Stimulated activated CD4-positive, alpha-beta T cell treated with anti-CD3 and anti-CD28 coated beads, TNF-alpha, amount 100 ng/mL, for 1 hour (primary cell): ENCODE results near the gene AIFM3.
"Not testable (repeated sequence)": the region's sequence is repeated elsewhere in the genome, so short reads cannot be mapped to it uniquely, and the experiment has no call there.

Source experiments
- DNase-seq, 3 donors: peaks; one replicate each; pipeline ENCODE4 v3.0.0-alpha.2; 2020; ENCODE audit warnings: low read depth in 3 of 3, low spot score in 1 of 3

The AIFM3 gene

DNA sequence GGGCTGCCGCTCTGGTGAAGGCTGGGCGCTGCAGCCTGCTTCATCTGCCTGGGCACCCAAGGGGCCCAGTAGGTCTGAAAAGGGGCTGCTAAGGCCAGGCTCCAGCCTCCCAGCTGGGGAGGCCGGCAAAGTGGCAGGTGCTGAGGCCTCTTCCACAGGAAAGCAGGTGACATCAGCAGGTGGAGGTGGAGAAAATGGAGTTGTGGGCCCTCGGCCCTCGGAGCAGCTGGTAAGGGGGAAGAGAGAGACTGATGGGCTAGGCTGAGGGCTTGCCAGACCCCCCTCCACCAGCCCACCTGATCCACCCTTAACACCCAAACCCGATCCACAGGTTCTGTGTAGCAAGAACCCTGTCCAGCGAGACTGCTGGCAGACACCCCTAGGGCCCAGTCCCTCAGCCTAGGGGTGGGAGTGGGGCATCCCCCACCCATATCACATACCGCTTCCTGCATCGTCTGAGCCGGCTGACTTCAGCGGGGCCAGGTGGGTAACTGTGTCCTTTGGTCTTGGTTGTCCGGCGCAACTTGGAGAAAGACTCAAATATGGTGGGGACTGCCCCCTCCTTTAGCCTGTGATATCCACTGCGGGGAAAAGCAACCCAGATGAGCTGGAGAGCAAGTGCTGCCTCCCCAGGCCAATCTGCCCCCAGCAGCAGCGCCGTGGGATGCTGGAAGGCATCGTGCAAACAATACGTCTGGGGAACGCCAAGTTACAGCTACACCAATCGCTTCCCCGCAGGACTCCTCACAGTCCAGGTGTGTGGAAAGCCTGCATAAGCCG lies 33.3 kb downstream of the AIFM3 start:
- DNase-seq = no peak

DNA sequence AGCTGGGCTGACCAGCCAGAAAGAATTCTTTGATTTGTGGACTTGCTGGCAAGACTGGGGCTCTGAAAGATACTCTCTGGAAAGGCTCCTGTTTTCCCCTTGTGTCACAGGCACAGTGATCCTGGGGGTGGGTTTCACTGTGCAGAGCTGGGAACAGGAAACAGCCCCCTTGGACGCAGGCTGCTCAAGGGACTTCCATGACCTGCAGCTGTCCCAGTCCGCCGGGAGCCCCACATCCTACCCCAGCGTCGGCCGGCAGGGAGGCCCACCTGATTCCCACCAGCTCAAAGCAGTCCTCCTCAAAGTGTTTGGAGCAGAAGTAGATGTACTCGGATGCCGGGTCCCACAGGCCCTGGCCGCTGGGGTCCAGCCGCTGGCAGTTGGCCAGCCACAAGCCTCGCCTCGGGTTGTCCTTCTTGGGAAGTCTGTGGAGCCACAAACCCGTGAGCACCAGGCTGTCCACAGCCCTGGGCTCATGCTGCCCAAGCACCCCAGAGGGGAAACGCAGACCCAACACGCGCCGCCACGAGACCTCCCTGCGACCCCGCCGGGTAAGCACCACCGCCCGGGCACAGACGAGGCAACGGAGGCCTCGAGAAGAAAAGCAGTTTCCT lies 34.0 kb downstream of the AIFM3 start:
- DNase-seq = no peak

DNA sequence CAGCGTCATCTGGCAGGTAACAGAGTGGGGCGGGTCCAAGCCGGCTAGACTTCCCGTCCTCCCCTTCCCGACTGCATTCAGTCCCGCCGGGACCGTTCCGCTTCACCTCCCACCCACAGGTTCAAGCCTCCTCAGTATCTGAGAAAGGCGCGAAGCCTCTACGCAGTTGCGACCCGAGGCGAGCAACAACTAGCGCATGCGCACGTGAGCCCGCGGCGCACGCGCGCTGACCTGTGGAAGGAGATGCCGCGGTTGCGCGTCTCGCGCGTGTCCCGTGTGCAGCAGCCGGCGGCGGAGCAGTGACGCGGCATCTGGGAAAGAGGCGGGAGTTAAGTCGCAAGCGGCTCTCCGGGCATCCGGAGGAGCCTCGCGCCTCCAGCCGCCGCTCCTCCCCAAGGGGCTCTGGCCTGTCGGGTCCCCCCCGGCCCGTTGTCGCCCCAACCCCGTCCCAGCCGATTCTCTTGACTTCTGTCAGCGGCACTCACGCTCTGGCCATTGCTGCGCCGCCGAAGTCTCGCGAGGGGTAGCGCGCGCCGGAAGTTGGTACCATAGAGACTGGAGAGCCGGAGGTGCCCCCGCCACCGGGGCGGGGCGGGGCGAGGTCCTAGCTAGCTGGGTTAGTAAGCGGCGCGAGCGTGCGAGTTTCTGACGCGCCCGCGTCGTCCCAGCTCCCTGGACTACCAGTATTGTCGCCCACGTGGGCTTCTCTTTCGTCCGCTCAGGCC lies 34.7 kb downstream of the AIFM3 start, which contains the start of gene THAP7:
THAP7 (minus strand) TSS at position 518 of the 725 bp plus-strand sequence; CDS start at position 311, 207 bp downstream.
- DNase-seq = peak; percentile 90 to 91 (median 91)

DNA sequence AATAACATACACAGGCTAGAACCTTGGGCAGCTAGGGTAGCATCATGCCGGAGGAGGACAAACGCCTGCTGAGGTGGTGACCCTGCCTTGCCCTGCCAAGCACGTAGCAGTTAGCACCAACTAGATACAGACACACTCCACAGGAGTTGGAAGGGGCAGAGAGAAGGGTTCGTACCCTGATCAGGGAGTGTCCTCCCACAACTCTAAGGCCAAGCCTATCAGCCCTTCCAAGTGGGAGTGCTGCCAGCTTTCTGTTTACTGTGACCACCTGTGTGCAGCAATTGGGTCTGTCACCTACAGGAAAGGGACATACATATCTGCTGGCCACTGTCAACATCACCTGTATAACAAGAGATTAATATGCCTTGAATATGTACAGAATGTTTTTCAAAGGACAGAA lies 36.7 kb downstream of the AIFM3 start:
- no peak for DNase-seq

GRCh38 chr22:21009208-21009607 lies 42.2 kb downstream of the AIFM3 start:
- not testable (repeated sequence) for DNase-seq

- DNase-seq = no peak
Observed at GRCh38 chr22:21009638-21010425, 42.8 kb downstream of the AIFM3 start.

- no peak for DNase-seq
Observed at GRCh38 chr22:21010426-21011113, 43.5 kb downstream of the AIFM3 start.

DNA sequence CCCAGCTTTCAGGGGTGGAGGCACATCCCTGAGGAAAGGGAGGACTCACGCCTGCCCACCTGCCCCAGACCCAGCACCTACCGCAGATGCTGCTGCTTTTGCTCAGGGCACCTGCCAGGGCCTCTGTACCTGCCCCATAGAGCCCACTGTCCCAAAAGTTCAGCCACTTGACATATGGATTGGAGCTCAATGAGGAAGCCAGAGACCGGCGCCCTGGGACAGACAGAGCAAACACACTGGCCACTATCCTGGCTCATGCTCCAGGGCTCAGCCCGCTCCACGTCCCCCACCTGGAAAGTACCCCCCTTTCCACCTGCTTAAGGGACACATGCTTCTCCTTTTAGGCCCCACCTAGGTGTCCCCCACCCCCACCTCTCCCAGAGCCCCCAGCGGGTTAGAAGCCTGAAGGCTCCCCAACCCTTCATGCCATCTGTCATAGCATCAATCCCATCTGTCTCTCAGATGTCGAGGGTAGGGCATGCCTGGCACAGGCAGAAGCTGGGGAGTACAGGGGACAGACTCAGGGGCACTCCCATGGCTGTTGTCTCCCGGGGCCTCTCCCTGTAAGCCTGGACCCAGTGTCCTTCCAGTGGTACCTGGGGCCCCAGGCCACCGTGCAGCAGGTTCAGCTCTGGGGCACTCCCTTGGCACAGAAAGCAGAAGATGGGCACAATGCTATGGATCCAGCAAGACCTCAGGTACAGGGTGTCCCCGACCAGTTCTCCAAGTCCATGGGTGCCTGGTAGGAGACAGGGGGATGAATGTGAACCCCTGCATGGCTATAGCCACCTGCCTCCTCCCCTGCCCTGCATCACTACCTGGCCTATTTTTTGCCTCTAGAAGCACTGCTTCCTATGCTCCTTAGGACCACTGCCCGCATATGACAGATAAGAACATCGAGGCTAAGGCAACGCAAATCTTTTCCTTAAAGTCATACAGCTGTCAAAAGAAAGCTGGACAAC lies 45.7 kb downstream of the AIFM3 start:
- DNase-seq = no peak

DNA sequence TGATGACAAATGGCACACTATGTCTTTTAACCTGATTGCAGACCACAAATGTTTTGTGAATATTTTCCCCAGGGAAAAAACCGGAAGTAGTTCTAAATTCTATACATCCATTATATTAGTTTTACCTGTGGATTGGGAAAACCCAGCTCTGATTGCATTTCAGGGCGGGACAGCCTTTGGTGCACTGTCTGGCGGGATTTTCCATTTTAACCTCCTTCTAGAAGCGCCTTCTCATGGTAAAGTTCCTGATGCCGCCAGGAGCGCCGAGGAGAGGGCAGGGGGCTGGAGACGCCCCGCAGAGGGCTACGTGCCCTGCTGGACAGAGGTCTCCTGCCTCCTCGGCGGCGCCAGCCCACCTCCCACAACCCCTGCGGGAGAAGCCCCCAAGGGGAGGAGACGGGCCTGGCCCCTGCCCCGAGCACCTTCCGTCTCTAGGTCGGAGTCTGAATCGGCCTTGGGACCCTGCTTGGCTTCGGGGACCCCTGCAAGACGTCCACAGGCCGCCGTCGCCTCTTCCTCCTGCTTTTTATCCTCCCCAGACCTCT lies 46.7 kb downstream of the AIFM3 start:
- DNase-seq = no peak

DNA sequence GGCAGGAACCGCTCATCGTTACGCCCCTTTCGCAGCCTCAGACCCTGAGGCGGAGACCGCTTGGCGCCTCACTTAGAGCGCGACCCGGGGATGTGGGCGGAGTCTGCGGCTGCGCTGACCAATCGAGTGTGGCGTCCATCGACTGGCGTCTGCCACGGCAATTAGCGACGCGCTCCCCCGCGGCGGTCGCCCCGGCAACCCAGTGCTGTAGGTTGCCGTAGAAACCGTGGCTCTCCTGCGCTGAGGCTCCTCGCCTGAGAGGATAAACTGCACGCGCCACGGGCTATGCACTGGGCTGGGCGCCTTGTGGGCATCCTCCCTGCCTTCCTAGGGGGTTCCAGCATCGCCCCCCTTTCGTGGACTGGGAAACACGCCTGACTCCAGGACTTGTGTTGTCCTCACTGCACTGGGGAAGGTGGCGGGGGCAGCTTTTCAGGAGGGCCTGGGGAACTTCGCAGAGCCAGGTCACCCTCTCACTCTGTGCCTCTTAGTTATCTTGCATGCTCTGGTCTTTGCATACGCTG lies 47.2 kb downstream of the AIFM3 start:
- peak; percentile 42 to 66 (median 64) for DNase-seq

GRCh38 chr22:21014726-21015465 lies 47.8 kb downstream of the AIFM3 start, which contains the start of gene P2RX6:
P2RX6 (plus strand) TSS chr22:21015165; CDS start chr22:21015175, 10 bp downstream.
- DNase-seq = no peak

DNA sequence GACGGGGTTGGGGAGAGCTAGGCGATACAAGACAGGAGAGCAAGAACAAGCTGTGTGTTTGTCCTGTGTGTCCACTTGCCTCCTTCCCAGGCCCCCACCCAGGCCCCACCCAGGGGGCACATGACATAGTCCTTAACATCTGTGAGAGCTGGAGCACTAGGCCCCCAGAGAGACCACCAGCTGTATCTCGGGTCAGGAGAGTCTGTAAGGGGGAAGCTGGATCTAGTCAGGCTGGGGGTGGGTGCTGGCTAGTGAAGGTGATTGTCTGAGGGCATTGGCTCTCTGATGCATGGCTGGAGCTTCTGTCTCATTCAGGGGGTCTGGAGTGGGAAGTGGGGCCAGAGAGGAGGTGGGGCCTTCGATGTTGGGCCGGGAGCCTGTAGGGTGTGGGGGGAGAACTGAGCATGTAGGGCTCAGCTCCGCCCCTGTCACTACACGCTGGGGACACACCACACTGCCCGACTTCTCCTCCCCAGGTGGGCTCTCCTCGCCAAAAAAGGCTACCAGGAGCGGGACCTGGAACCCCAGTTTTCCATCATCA lies 48.5 kb downstream of the AIFM3 start:
- no peak for DNase-seq

GRCh38 chr22:21016644-21017420 lies 49.8 kb downstream of the AIFM3 start:
- DNase-seq = no peak

GRCh38 chr22:21018314-21018713 lies 51.3 kb downstream of the AIFM3 start:
- no peak for DNase-seq

DNA sequence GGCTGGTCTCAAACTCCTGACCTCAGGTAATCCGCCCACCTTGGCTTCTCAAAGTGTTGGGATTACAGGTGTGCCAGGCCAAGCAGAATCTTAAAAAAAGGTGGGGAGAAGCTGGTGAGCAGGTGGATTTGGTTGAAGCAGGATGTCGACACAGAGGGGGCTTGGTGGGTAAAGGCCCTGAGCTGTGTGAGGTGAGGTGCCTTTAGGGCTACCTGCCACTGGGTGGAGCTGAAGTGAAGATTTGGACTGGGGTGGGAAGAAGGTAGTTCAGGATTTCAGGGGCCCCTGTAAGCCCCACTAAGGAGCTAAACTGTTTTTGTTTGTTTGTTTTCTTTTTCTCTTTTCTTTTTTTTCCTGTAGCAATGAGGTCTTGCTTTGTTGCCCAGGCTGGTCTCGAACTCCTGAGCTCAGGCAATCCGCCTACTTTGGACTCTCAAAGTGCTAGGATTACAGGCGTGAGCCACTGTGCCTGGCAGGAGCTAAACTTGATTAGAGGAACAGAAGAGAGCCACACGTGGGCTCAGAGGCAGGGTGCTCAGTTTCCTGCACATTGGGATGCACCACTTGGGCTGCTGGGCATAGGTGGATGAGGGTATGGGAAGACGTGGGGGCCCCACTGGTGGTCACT lies 53.9 kb downstream of the AIFM3 start:
- no peak for DNase-seq

DNA sequence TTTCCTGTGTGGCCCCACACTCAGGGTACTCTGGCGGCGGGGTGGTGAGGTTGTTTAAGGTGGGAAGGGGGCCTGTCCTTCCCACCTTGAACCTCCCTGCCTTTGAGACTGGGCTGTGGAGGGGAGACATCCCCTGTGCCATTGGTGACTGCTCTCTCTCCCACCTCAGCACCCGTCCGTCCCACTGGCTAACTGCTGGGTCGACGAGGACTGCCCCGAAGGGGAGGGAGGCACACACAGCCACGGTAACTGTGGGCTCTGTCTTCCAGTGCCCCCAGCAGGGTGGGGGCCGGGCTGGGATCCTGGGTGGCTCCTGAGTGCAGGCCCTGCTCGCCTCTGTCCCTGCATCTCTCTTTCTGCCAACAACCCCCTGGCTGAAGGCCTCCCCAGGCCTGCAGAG lies 55.5 kb downstream of the AIFM3 start:
- DNase-seq = no peak
